ENCODE measurements around the gene UGDH. TPM values are rescaled to one million over a fixed set of nuclear protein-coding genes. Genes with fewer than 3 reads are reported as not detected.

The UGDH gene
- total and polyA plus RNA-seq, 2 donors (not counting 3 experiments of a cell fraction or from before 2014, with no cell fraction given), result 41.3 to 62.1 TPM

GRCh38 chr4:39497909-39498726, 29.1 kb downstream of the UGDH start:
- H3K36me3 ChIP-seq (ENCODE audit: control insufficient read depth in 2 of 2, extremely low read depth in 1 of 2, insufficient read depth in 2 of 2, low read length in 2 of 2), result peaks cover 7 to 8% of the 10 kb centered on the region in 2 experiments
- no peak overlapping the region for H3K4me2 ChIP-seq (ENCODE audit: insufficient read depth, low read length)
- H3K4me3 ChIP-seq (replicated peaks in 1 of 3; ENCODE audit: insufficient read depth in 1 of 3, low read depth in 1 of 3, low read length in 3 of 3), result no peak overlapping the region
- no peaks in the 10 kb centered on the region for H3K79me2 ChIP-seq (ENCODE audit: control insufficient read depth, insufficient read depth, low read length)
- TF ChIP-seq, protein P1, sequence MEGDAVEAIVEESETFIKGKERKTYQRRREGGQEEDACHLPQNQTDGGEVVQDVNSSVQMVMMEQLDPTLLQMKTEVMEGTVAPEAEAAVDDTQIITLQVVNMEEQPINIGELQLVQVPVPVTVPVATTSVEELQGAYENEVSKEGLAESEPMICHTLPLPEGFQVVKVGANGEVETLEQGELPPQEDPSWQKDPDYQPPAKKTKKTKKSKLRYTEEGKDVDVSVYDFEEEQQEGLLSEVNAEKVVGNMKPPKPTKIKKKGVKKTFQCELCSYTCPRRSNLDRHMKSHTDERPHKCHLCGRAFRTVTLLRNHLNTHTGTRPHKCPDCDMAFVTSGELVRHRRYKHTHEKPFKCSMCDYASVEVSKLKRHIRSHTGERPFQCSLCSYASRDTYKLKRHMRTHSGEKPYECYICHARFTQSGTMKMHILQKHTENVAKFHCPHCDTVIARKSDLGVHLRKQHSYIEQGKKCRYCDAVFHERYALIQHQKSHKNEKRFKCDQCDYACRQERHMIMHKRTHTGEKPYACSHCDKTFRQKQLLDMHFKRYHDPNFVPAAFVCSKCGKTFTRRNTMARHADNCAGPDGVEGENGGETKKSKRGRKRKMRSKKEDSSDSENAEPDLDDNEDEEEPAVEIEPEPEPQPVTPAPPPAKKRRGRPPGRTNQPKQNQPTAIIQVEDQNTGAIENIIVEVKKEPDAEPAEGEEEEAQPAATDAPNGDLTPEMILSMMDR (IDR thresholded peaks at IDR 0.05; ENCODE audit: extremely low read depth in 1 of 2, insufficient read depth in 1 of 2, low read depth in 1 of 2, low read length in 2 of 2), result no peak
- TF ChIP-seq JUN (IDR thresholded peaks at IDR 0.05; ENCODE audit: borderline replicate concordance, insufficient read depth, insufficient read length, low read depth) (no peak), MAX (IDR thresholded peaks at IDR 0.05; ENCODE audit: insufficient read depth, insufficient read length) (no peak), EZH2 (IDR thresholded peaks at IDR 0.05; ENCODE audit: borderline replicate concordance, low read depth, low read length, severe bottlenecking) (no peak), MYC (IDR thresholded peaks at IDR 0.05; ENCODE audit: low read depth, low read length) (no peak), FOS (IDR thresholded peaks at IDR 0.05; ENCODE audit: borderline replicate concordance, insufficient read depth, low read length) (no peak), POLR2AphosphoS5 (IDR thresholded peaks at IDR 0.05; ENCODE audit: insufficient read depth, low read depth, low read length) (no peak), GATA2 (IDR thresholded peaks at IDR 0.05; ENCODE audit: insufficient read depth, insufficient read length, low read depth, low read length) (no peak), POLR2A (IDR thresholded peaks at IDR 0.05; ENCODE audit: low read depth, low read length) (no peak)
- no peak for FAIRE-seq
- no peaks in the 10 kb centered on the region for H3K27me3 ChIP-seq (ENCODE audit: control insufficient read depth in 2 of 2, insufficient read depth in 2 of 2, low read length in 2 of 2)
- H3K9me1 ChIP-seq (replicated peaks; ENCODE audit: control insufficient read depth, extremely low read depth, insufficient read depth, low read length), result no peaks in the 10 kb centered on the region
- H3K9me3 ChIP-seq (replicated peaks; ENCODE audit: control insufficient read depth, insufficient read depth, low read length), result no peaks in the 10 kb centered on the region
- no peak overlapping the region for H2AFZ ChIP-seq (ENCODE audit: low read depth, low read length)
- H3K4me1 ChIP-seq (ENCODE audit: control insufficient read depth, extremely low read depth, insufficient read depth, low read length), result no peaks in the 10 kb centered on the region
- ChIA-PET POLR2A (no interaction called here), CTCF (interaction anchor here (3.1 kb wide), 1 partner anchor 29 kb away, joined by 12 read pairs; no protein-coding TSS in a partner anchor)
- BruUV-seq (replicated peaks), result no TSS peak
- no peak overlapping the region for H3K9ac ChIP-seq (replicated peaks; ENCODE audit: extremely low read depth, insufficient read depth, low read length)
- no peaks in the 10 kb centered on the region for H4K20me1 ChIP-seq (replicated peaks; ENCODE audit: control insufficient read depth, extremely low read depth, insufficient read depth, low read length)
- dilution Hi-C loops (cut with MboI; ENCODE audit: extremely low pct_ligation_motif_present, low sequenced_read_pairs) (no loop called here), intact Hi-C loops (cut with micrococcal nuclease) (no loop called here)
- no peak for DNase-seq (ENCODE audit: low read depth, low spot score)
- no peak overlapping the region for H3K27ac ChIP-seq (ENCODE audit: insufficient read depth, low read depth, low read length)
